Stimulated activated CD4-positive, alpha-beta T cell treated with anti-CD3 and anti-CD28 coated beads, Interleukin-4, amount 100 ng/mL, for 48 hours (primary cell): Measurements from ENCODE around the gene FER1L5.

Source experiments
- DNase-seq, 2 donors: peaks; one replicate each; pipeline ENCODE4 v3.0.0-alpha.2; 2020; ENCODE audit warnings: low read depth in 2 of 2

The FER1L5 gene

DNA sequence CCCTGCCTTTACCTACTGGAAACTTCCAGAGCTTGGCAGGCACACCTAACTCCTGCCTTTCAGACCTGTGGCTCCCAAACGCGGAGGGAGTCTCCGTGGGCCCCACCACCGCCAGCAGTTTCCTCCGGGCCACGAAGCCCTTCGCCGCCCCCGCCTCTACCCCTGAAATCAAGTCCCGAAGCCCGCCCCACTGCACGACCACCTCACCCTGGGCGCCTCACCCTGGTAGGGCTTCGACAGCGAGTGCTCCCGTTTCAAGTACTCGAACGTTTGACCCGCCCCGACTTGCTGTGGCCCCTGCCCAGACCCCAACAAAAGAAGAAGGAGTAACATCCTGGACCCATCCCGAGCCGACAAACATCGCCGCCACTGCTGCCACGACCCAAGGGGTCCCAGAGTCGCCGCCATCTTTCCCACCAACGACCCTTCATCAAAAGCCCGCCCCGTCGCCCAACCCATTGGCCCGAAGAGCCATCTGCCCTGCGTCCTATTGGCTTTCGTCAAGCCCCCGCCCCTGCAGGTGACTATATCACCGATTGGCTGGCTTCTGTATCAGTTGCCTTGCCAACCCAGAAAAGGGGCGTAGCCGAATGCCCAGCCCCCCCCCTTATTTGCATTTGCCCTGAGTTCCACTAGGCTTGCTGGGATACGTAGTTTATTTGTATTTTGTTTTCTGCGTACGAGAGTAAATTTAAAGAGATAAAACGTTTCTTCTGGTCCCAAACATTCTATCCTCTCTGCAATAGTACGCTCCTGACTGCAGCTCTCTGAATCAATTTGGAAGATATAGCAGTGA, 97.3 kb downstream of the FER1L5 start, which contains the start of gene LMAN2L:
LMAN2L (minus strand) TSS at position 432 of the 796 bp plus-strand sequence; CDS start at position 408, 24 bp downstream.
- DNase-seq = peak; percentile 94 to 96

DNA sequence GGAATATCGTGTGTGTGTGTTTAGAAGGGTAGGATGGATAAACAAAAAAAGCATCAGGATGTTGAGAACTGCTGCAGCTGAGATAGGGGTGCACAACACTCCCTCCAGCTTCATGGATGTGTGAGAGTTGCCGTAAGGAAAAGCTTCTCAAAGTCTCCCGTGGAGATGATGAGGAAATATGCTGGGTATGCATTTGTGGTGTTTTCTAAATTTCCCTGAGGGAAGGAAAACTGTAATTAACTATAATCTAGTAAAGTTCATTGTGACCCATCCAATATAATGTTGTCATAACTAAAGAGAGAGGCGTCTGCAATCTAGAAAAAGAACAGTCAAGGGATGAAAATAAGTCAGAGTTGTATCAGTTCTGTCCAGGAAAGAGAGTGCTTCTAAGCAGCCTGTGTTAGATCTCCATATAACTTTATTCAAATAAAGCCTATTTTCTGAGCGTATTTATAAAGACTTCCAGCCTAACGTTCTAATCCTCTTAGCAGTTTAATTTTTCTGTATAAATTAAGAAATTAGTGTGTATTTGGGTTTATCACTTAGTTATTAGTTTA, 104.6 kb downstream of the FER1L5 start:
- no peak for DNase-seq

DNA sequence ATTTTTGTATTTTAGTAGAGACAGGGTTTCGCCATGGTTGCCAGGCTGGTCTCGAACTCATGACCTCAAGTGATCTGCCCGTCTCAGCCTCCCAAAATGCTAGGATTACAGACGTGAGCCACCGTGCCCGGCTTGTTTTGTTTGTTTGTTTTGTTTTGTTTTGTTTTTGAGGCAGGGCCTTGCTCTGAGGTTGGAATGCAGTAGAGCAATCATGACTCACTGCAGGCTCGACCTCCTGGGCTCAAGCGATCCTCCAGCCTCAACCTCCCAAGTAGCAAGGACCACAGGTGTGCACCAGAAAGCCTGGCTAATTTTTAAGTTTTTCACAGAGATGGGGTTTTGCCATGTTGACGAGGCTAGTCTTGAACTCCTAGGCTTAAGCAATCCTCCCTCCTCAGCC, 109.2 kb downstream of the FER1L5 start:
- DNase-seq = no peak

GRCh38 chr2:96753661-96754282, 111.2 kb downstream of the FER1L5 start:
- no peak for DNase-seq

- no peak for DNase-seq
Measured at GRCh38 chr2:96754317-96754716, 111.8 kb downstream of the FER1L5 start.
